ENCODE measurements around the gene CSMD2.

- TF ChIP-seq SP4 (IDR thresholded peaks at IDR 0.05; ENCODE audit: low read length) (no peak), RXRA (IDR thresholded peaks at IDR 0.05; ENCODE audit: insufficient read depth, low read depth, low read length) (no peak), POLR2AphosphoS5 (IDR thresholded peaks at IDR 0.05; ENCODE audit: low read depth, low read length) (no peak), CEBPB (IDR thresholded peaks at IDR 0.05; ENCODE audit: low read depth, low read length) (no peak), CHD7 (IDR thresholded peaks at IDR 0.05; ENCODE audit: insufficient replicate concordance, low read length) (no peak), POLR2A (IDR thresholded peaks at IDR 0.05; ENCODE audit: control extremely low read depth in 1 of 2, low read depth in 2 of 2, low read length in 2 of 2) (no peak), ATF2 (IDR thresholded peaks at IDR 0.05; ENCODE audit: low read length) (no peak), YY1 (IDR thresholded peaks at IDR 0.05; ENCODE audit: low read depth, low read length) (no peak), FOSL1 (IDR thresholded peaks at IDR 0.05; ENCODE audit: insufficient read depth, low read depth, low read length) (no peak)
- TF ChIP-seq, protein P1, sequence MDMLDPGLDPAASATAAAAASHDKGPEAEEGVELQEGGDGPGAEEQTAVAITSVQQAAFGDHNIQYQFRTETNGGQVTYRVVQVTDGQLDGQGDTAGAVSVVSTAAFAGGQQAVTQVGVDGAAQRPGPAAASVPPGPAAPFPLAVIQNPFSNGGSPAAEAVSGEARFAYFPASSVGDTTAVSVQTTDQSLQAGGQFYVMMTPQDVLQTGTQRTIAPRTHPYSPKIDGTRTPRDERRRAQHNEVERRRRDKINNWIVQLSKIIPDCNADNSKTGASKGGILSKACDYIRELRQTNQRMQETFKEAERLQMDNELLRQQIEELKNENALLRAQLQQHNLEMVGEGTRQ (IDR thresholded peaks at IDR 0.05; ENCODE audit: low read length), result no peak
- TF ChIP-seq, protein P2, sequence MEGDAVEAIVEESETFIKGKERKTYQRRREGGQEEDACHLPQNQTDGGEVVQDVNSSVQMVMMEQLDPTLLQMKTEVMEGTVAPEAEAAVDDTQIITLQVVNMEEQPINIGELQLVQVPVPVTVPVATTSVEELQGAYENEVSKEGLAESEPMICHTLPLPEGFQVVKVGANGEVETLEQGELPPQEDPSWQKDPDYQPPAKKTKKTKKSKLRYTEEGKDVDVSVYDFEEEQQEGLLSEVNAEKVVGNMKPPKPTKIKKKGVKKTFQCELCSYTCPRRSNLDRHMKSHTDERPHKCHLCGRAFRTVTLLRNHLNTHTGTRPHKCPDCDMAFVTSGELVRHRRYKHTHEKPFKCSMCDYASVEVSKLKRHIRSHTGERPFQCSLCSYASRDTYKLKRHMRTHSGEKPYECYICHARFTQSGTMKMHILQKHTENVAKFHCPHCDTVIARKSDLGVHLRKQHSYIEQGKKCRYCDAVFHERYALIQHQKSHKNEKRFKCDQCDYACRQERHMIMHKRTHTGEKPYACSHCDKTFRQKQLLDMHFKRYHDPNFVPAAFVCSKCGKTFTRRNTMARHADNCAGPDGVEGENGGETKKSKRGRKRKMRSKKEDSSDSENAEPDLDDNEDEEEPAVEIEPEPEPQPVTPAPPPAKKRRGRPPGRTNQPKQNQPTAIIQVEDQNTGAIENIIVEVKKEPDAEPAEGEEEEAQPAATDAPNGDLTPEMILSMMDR (IDR thresholded peaks at IDR 0.05; ENCODE audit: control extremely low read depth in 1 of 3, insufficient read depth in 1 of 3, low read depth in 1 of 3, low read length in 3 of 3), result no peak
- TF ChIP-seq, protein P3, sequence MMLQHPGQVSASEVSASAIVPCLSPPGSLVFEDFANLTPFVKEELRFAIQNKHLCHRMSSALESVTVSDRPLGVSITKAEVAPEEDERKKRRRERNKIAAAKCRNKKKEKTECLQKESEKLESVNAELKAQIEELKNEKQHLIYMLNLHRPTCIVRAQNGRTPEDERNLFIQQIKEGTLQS (IDR thresholded peaks at IDR 0.05; ENCODE audit: insufficient read depth, low read depth, low read length), result no peak
Observed at GRCh38 chr1:34025675-34026074, 139.4 kb downstream of the CSMD2 start.
